OCI-LY7 (cell line): ENCODE results near the gene USP31. TPM values are rescaled to one million over a fixed set of nuclear protein-coding genes. Genes with fewer than 3 reads are reported as not detected.

Source experiments
- BruUV-seq: library from RNA; stranded (reverse); fragments of 400-500 nt; replicated peaks from 2 replicates; lab custom pipeline; 2021; lab: Mats Ljungman, UMichigan
- CTCF ChIA-PET: fragments of 300-600 bp; sonication (Branson Sonifier 250); formaldehyde crosslinking; loops from one replicate; lab custom pipeline; 2022; ENCODE audit warnings: antibody characterized with exemption; ENCODE audit not compliant: unreplicated experiment; lab: Charles Lee
- POLR2A ChIA-PET: fragments of 300-600 bp; sonication (Branson Sonifier 250); formaldehyde crosslinking; loops from one replicate; lab custom pipeline; 2022; ENCODE audit warnings: antibody characterized with exemption; lab: Charles Lee
- DNase-seq: peaks from one replicate; pipeline ENCODE4 v3.0.0-alpha.2; 2015; ENCODE audit warnings: low spot score
- H2AFZ ChIP-seq: fragments of 200-600 bp; sonication (generic), shearing (Covaris generic); 2 replicates; pipeline ENCODE4 v1.6.1; 2014; ENCODE audit warnings: mild to moderate bottlenecking, antibody characterized with exemption, low read length, moderate library complexity
- H3K27ac ChIP-seq: fragments of 200-600 bp; sonication (generic); 2 replicates; pipeline ENCODE4 v1.5.1; 2014; ENCODE audit warnings: mixed run types, low read depth, mild to moderate bottlenecking, moderate library complexity, low read length, inconsistent platforms; ENCODE audit not compliant: poor library complexity, severe bottlenecking
- H3K36me3 ChIP-seq: fragments of 200-600 bp; sonication (generic); 2 replicates; pipeline ENCODE4 v1.6.1; 2014; ENCODE audit warnings: mild to moderate bottlenecking, antibody characterized with exemption, low read length, moderate library complexity, mixed read lengths; ENCODE audit not compliant: insufficient read depth
- H3K4me1 ChIP-seq: fragments of 200-600 bp; sonication (generic); 2 replicates; pipeline ENCODE4 v1.5.1; 2014; ENCODE audit warnings: mild to moderate bottlenecking, low read length; ENCODE audit not compliant: insufficient read depth, poor library complexity, severe bottlenecking
- H3K4me2 ChIP-seq: fragments of 200-600 bp; sonication (generic); 2 replicates; pipeline ENCODE4 v1.6.1; 2014; ENCODE audit warnings: mild to moderate bottlenecking, low read length
- H3K4me3 ChIP-seq: fragments of 200-600 bp; sonication (generic); 2 replicates; pipeline ENCODE4 v1.5.1; 2014; ENCODE audit warnings: mild to moderate bottlenecking, low read depth, low read length; ENCODE audit not compliant: poor library complexity, severe bottlenecking
- H3K79me2 ChIP-seq: fragments of 200-600 bp; sonication (generic); 2 replicates; pipeline ENCODE4 v1.6.1; 2016; ENCODE audit warnings: low read depth, mild to moderate bottlenecking, low read length, moderate library complexity, mixed read lengths; ENCODE audit not compliant: insufficient read depth
- H3K9me2 ChIP-seq: fragments of 200-600 bp; sonication (generic); 2 replicates; pipeline ENCODE4 v1.6.1; 2016; ENCODE audit warnings: mild to moderate bottlenecking, low read length, mixed read lengths; ENCODE audit not compliant: insufficient read depth
- H3K9me3 ChIP-seq: fragments of 200-600 bp; sonication (generic); 2 replicates; pipeline ENCODE4 v1.6.1; 2014; ENCODE audit warnings: mild to moderate bottlenecking, mixed run types, low read length, mixed read lengths
- H4K20me1 ChIP-seq: fragments of 200-600 bp; sonication (generic); 2 replicates; pipeline ENCODE4 v1.6.1; 2014; ENCODE audit warnings: mild to moderate bottlenecking, antibody characterized with exemption, low read length, moderate library complexity, mixed read lengths; ENCODE audit not compliant: insufficient read depth
- CTCF ChIP-seq: fragments of 200-600 bp; sonication (generic); conservative IDR thresholded peaks from 2 replicates; pipeline ENCODE4 v1.5.1; 2014; ENCODE audit warnings: mild to moderate bottlenecking, antibody characterized with exemption, low read length, moderate library complexity, mixed read lengths
- EZH2phosphoT487 ChIP-seq: fragments of 200-600 bp; sonication (generic); IDR thresholded peaks from 2 replicates; pipeline ENCODE4 v1.6.1; 2018; ENCODE audit warnings: low read depth, borderline replicate concordance, mild to moderate bottlenecking, mixed run types, antibody characterized with exemption, low read length, moderate library complexity, mixed read lengths
- intact Hi-C: fragments of 100-400 bp; cut with micrococcal nuclease; formaldehyde crosslinking; loops from one replicate; pipeline ENCODE4 v1.10.0; 2022; ENCODE audit not compliant: unreplicated experiment
- total RNA-seq, 2 experiments: library from RNA; depleted of rRNA in 1 of 2; stranded (reverse); fragments of >200 nt in 1 of 2; shearing (Covaris generic) in 1 of 2; gene quantifications; 2 replicates each; pipeline ENCODE4 v1.2.3, GENCODE V29; 2014 to 2022

Gene USP31
- total RNA-seq, 2 experiments from 2014 or later: 9.0 to 12.2 TPM

DNA sequence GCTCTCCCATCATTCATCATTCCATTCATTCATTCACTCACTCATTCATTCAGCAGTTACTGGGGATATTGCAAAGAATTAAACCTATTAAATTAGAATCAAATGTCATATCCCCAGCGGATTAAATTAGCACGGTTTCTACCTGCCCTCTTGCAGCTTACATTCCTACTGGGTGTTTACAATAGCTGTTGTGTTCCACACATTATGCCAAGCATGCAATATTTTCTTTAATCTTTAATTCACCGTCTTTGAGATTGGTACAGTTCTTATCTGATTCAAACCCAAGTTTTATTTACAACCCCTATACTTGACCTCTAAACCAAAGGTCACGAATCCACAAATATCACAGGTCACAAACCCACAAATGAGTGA lies 727 bp upstream of the USP31 start:
- ChIA-PET POLR2A (no interaction called here), CTCF (no interaction called here)
- Histone ChIP-seq H3K9me2 (no peaks in the 10 kb centered on the region), H4K20me1 (no peaks in the 10 kb centered on the region; the same call in 1 of the 2 replicates), H3K36me3 (no peaks in the 10 kb centered on the region), H3K27ac (no peak overlapping the region), H3K4me1 (peaks cover 25% of the 10 kb centered on the region), H3K79me2 (peaks cover 20% of the 10 kb centered on the region; the same call in 1 of the 2 replicates), H3K9me3 (no peaks in the 10 kb centered on the region), H2AFZ (peak overlapping the region; percentile 100), H3K4me2 (peak overlapping the region; percentile 93), H3K4me3 (peak overlapping the region; percentile 86)
- BruUV-seq: no TSS peak
- DNase-seq: no peak
- TF ChIP-seq CTCF: no peak
- no peak for TF ChIP-seq EZH2phosphoT487
- intact Hi-C loops: loop anchor here (10.0 kb wide), 1 partner anchor 65 kb away; no protein-coding TSS in a partner anchor

- H2AFZ ChIP-seq: peak overlapping the region; percentile 59
- peak overlapping the region; percentile 98 for H3K4me2 ChIP-seq
- no peak for TF ChIP-seq EZH2phosphoT487
- TF ChIP-seq CTCF: no peak
- H3K9me3 ChIP-seq: no peaks in the 10 kb centered on the region
- POLR2A ChIA-PET: interaction anchor here (0.7 kb wide), 1 partner anchor 62 kb away, joined by 3 read pairs; no protein-coding TSS in a partner anchor
- DNase-seq: peak; percentile 51
- no peaks in the 10 kb centered on the region; the same call in 1 of the 2 replicates for H4K20me1 ChIP-seq
- H3K4me1 ChIP-seq: peaks cover 25% of the 10 kb centered on the region
- H3K36me3 ChIP-seq: no peaks in the 10 kb centered on the region
- H3K79me2 ChIP-seq: peaks cover 20% of the 10 kb centered on the region; the same call in 1 of the 2 replicates
- CTCF ChIA-PET: no interaction called here
- BruUV-seq: no TSS peak
- intact Hi-C loops: loop anchor here (10.0 kb wide), 1 partner anchor 64 kb away; no protein-coding TSS in a partner anchor
- peak overlapping the region; percentile 86 for H3K4me3 ChIP-seq
- no peak overlapping the region for H3K27ac ChIP-seq
- H3K9me2 ChIP-seq: no peaks in the 10 kb centered on the region
Observed at GRCh38 chr16:23148513-23149266, 562 bp downstream of the USP31 start.

DNA sequence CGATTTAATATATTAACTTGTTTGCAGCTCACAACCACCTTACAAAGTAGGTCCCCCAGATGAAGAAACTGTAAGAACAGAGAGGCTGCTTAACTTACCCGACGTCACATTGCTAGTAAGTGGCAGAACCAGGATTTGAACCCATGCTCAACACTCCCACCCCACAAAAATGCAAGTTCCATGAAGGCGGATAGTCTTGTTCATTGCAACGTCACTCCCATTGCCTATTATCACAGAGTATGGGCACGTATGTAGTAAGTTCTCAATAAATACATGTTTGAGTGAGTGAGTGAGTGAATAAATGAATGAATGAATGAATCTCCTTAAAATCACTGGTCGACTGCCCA lies 1.1 kb downstream of the USP31 start:
- peak overlapping the region; percentile 86 for H3K4me3 ChIP-seq
- CTCF ChIA-PET: no interaction called here

More for the DNA sequence above, 1.1 kb downstream of the USP31 start:
- Histone ChIP-seq H3K9me2 (no peaks in the 10 kb centered on the region), H4K20me1 (no peaks in the 10 kb centered on the region; the same call in 1 of the 2 replicates), H3K27ac (no peak overlapping the region), H2AFZ (peak overlapping the region; percentile 59; the same call in 1 of the 2 replicates), H3K4me1 (peaks cover 25% of the 10 kb centered on the region), H3K4me2 (peak overlapping the region; percentile 98), H3K9me3 (no peaks in the 10 kb centered on the region), H3K36me3 (no peaks in the 10 kb centered on the region), H3K79me2 (peaks cover 23% of the 10 kb centered on the region; the same call in 1 of the 2 replicates)
- TF ChIP-seq EZH2phosphoT487: no peak
- TF ChIP-seq CTCF: no peak
- POLR2A ChIA-PET: no interaction called here
- intact Hi-C loops: loop anchor here (10.0 kb wide), 1 partner anchor 63 kb away; no protein-coding TSS in a partner anchor
- DNase-seq: peak; percentile 8
- BruUV-seq: no TSS peak
